ENCODE measurements around the gene KBTBD12. TPM values are rescaled to one million over a fixed set of nuclear protein-coding genes. Genes with fewer than 3 reads are reported as not detected.
A peak's percentile ranks its signal among the peaks of the same experiment; 100 is the strongest.

Gene KBTBD12
- polyA plus RNA-seq, 2 of the 4 experiments (the other 2 are of a cell fraction) = not detected

- H3K4me3 ChIP-seq = no peak overlapping the region
- H3K27ac ChIP-seq = no peak overlapping the region
- H3K9me3 ChIP-seq = no peaks in the 10 kb centered on the region
- H3K4me2 ChIP-seq = 0 out of 3 replicates have a peak overlapping the region, but pooled peaks have one; percentile 18
- FAIRE-seq = no peak
- peak; percentile 66 to 75; a peak in 5 of 6 replicates for ATAC-seq
- 38% methylated on average over 4 of the region's 4 CpGs for WGBS (ENCODE audit: missing lambda C conversion rate)
- ChIA-PET CTCF (interaction anchor here (0.6 to 1.2 kb wide), 5 partner anchors 10 to 284 kb away, joined by 3 to 4 read pairs (median 3); no protein-coding TSS in a partner anchor), POLR2A (no interaction called here)
- DNase-seq (ENCODE audit: low read depth in 1 of 2, low spot score in 1 of 2) = peak in 1 of 2 experiments; percentile 26
- TF ChIP-seq NFE2L2 (conservative IDR thresholded peaks at IDR 0.05; ENCODE audit: low read length) (no peak), EP300 (IDR thresholded peaks at IDR 0.05) (no peak), ZSCAN20 (CRISPR knock-in tag; IDR thresholded peaks at IDR 0.05) (no peak), ATOH8 (CRISPR knock-in tag; IDR thresholded peaks at IDR 0.05; ENCODE audit: low read depth) (no peak), POLR2AphosphoS2 (conservative IDR thresholded peaks at IDR 0.05; ENCODE audit: low read length) (no peak), RFX5 (IDR thresholded peaks at IDR 0.05) (no peak), TFCP2L1 (CRISPR knock-in tag; IDR thresholded peaks at IDR 0.05) (no peak), POLR2A (IDR thresholded peaks at IDR 0.05; ENCODE audit: low read length) (no peak), FOSL2 (IDR thresholded peaks at IDR 0.05) (no peak), FOSL2 (CRISPR knock-in tag; IDR thresholded peaks at IDR 0.05) (no peak), MAFK (IDR thresholded peaks at IDR 0.05; ENCODE audit: partially characterized antibody) (no peak), ZC3H11A (IDR thresholded peaks at IDR 0.05) (no peak), HMGXB4 (CRISPR knock-in tag; IDR thresholded peaks at IDR 0.05; ENCODE audit: borderline replicate concordance) (no peak), JUNB (IDR thresholded peaks at IDR 0.05) (no peak), CEBPB (IDR thresholded peaks at IDR 0.05) (no peak), ELK1 (IDR thresholded peaks at IDR 0.05; ENCODE audit: low read depth, low read length) (no peak), BCL3 (IDR thresholded peaks at IDR 0.05) (no peak), MYC (IDR thresholded peaks at IDR 0.05; ENCODE audit: borderline replicate concordance, low read length) (no peak)
- peaks cover 7% of the 10 kb centered on the region; the same call in 1 of the 3 replicates for H3K4me1 ChIP-seq
Observed at GRCh38 chr3:127865941-127866340, 49.1 kb upstream of the KBTBD12 start.

GRCh38 chr3:127867412-127867811, 47.6 kb upstream of the KBTBD12 start:
- no peak overlapping the region for H3K4me2 ChIP-seq
- H3K27ac ChIP-seq = no peak overlapping the region
- POLR2A ChIA-PET = no interaction called here
- TF ChIP-seq REST (IDR thresholded peaks at IDR 0.05) = no peak
- no peak for TF ChIP-seq HOXB5 (CRISPR knock-in tag; IDR thresholded peaks at IDR 0.05)
- TF ChIP-seq USF2 (IDR thresholded peaks at IDR 0.05) = no peak
- TF ChIP-seq TP53 (CRISPR knock-in tag; IDR thresholded peaks at IDR 0.05) = no peak
- no peak for TF ChIP-seq ESRRA (IDR thresholded peaks at IDR 0.05; ENCODE audit: borderline replicate concordance, low read length)
- TF ChIP-seq RCOR1 (IDR thresholded peaks at IDR 0.05; ENCODE audit: low read depth, low read length) = no peak
- no peak for TF ChIP-seq CEBPB (IDR thresholded peaks at IDR 0.05)
- no peak for TF ChIP-seq MAX (IDR thresholded peaks at IDR 0.05)
- no peak for TF ChIP-seq FOSL2 (IDR thresholded peaks at IDR 0.05)
- no peak for TF ChIP-seq FOSL2 (CRISPR knock-in tag; IDR thresholded peaks at IDR 0.05)
- no peak for TF ChIP-seq POLR2A (IDR thresholded peaks at IDR 0.05; ENCODE audit: low read length)
- no peak for TF ChIP-seq NPAS2 (CRISPR knock-in tag; IDR thresholded peaks at IDR 0.05; ENCODE audit: borderline replicate concordance)
- TF ChIP-seq TFCP2L1 (CRISPR knock-in tag; IDR thresholded peaks at IDR 0.05) = no peak
- H3K4me3 ChIP-seq = no peak overlapping the region
- 65% methylated on average over 2 of the region's 2 CpGs for WGBS (ENCODE audit: missing lambda C conversion rate)
- FAIRE-seq (no peak), ATAC-seq (no peak), DNase-seq (ENCODE audit: low read depth in 1 of 2, low spot score in 1 of 2) (no peak)
- CTCF ChIA-PET = no interaction called here
- peaks cover 7% of the 10 kb centered on the region; the same call in 1 of the 3 replicates for H3K4me1 ChIP-seq
- no peaks in the 10 kb centered on the region for H3K9me3 ChIP-seq

Data from A549 (cell line).